ENCODE measurements around the gene C1orf116.

C1orf116 gene

GRCh38 chr1:207006914-207007313 is 25.6 kb downstream of the C1orf116 start:
- no peak overlapping the region for H3K27ac ChIP-seq
- H3K4me3 ChIP-seq, result no peak overlapping the region
- no peak for DNase-seq (ENCODE audit: low spot score)
- TF ChIP-seq CTCF (IDR thresholded peaks at IDR 0.05), result no peak

- DNase-seq (ENCODE audit: low spot score), result no peak
- Histone ChIP-seq H3K4me3 (no peak overlapping the region), H3K27ac (no peak overlapping the region)
- TF ChIP-seq CTCF (IDR thresholded peaks at IDR 0.05), result no peak
These were observed 26.5 kb downstream of the C1orf116 start for GRCh38 chr1:207006083-207006482.

- Histone ChIP-seq H3K4me3 (no peak overlapping the region), H3K27ac (no peak overlapping the region)
- DNase-seq (ENCODE audit: low spot score), result no peak
- peak; percentile 16 for TF ChIP-seq CTCF (IDR thresholded peaks at IDR 0.05)
These were observed 27.4 kb downstream of the C1orf116 start for GRCh38 chr1:207004931-207005830.

GRCh38 chr1:207003210-207003609 is 29.3 kb downstream of the C1orf116 start:
- Histone ChIP-seq H3K27ac (no peak overlapping the region), H3K4me3 (no peak overlapping the region)
- DNase-seq (ENCODE audit: low spot score), result no peak
- TF ChIP-seq CTCF (IDR thresholded peaks at IDR 0.05), result no peak

- no peak for TF ChIP-seq CTCF (IDR thresholded peaks at IDR 0.05)
- DNase-seq (ENCODE audit: low spot score), result no peak
- no peak overlapping the region for H3K27ac ChIP-seq
These were observed 29.8 kb downstream of the C1orf116 start for GRCh38 chr1:207002724-207003146.

GRCh38 chr1:207001492-207002245 is 30.9 kb downstream of the C1orf116 start:
- Histone ChIP-seq H3K4me3 (no peak overlapping the region), H3K27ac (no peak overlapping the region)
- TF ChIP-seq CTCF (IDR thresholded peaks at IDR 0.05), result no peak
- no peak for DNase-seq (ENCODE audit: low spot score)

More at GRCh38 chr1:207002724-207003146, 29.8 kb downstream of the C1orf116 start:
- no peak overlapping the region for H3K4me3 ChIP-seq

Data from coronary artery (tissue), 2 donors.